Right atrium auricular region (tissue), 2 donors: ENCODE data around the gene VEGFB. TPM values are rescaled to one million over a fixed set of nuclear protein-coding genes. Genes with fewer than 3 reads are reported as not detected.

Experiments used
- DNase-seq: peaks from one replicate; pipeline ENCODE4 v3.0.0-alpha.2; 2019; ENCODE audit warnings: low spot score
- H3K27ac ChIP-seq, 2 donors: fragments of 200-600 bp; sonication (generic); 1 replicate in 1 of 2; 2 replicates in 1 of 2; pipeline ENCODE4 v1.5.1; 2016 to 2019
- H3K27me3 ChIP-seq, 2 donors: fragments of 200-600 bp; sonication (generic); one replicate each; pipeline versions ENCODE4 v1.5.1 to v1.6.0; 2017 to 2019
- H3K36me3 ChIP-seq: fragments of 200-600 bp; sonication (generic); one replicate; pipeline ENCODE4 v1.5.1; 2016
- H3K4me1 ChIP-seq, 2 donors: fragments of 200-600 bp; sonication (generic); one replicate each; pipeline versions ENCODE4 v1.5.1 to v1.6.0; 2017 to 2019
- H3K4me3 ChIP-seq, 2 donors: fragments of 200-600 bp; sonication (generic); 1 replicate in 1 of 2; 2 replicates in 1 of 2; pipeline ENCODE4 v1.5.1; 2017 to 2019; ENCODE audit warnings: mild to moderate bottlenecking in 1 of 2, moderate library complexity in 1 of 2
- H3K9me3 ChIP-seq, 2 donors: fragments of 200-600 bp; sonication (generic); one replicate each; pipeline ENCODE4 v1.5.1; 2019
- total RNA-seq, 2 donors: library from RNA; depleted of rRNA; stranded (reverse); fragments of >200 nt; gene quantifications; one replicate each; pipeline ENCODE4 v1.1.0, GENCODE V29; 2016
- TF ChIP-seq, protein P1 (sequence below), 2 donors: fragments of 200-600 bp; sonication (generic); IDR thresholded peaks; one replicate each; pipeline ENCODE4 v1.5.1; 2019; ENCODE audit warnings: antibody characterized with exemption in 2 of 2

The VEGFB gene
- total RNA-seq, 2 donors from 2014 or later: 153 to 201 TPM

GRCh38 chr11:64218628-64219353, 15.6 kb upstream of the VEGFB start:
- Histone ChIP-seq H3K27me3 (no peaks in the 10 kb centered on the region), H3K27ac (no peak overlapping the region), H3K9me3 (no peaks in the 10 kb centered on the region), H3K4me1 (no peaks in the 10 kb centered on the region), H3K36me3 (peaks cover 13% of the 10 kb centered on the region), H3K4me3 (no peak overlapping the region)
- DNase-seq: no peak
- TF ChIP-seq, protein P1, sequence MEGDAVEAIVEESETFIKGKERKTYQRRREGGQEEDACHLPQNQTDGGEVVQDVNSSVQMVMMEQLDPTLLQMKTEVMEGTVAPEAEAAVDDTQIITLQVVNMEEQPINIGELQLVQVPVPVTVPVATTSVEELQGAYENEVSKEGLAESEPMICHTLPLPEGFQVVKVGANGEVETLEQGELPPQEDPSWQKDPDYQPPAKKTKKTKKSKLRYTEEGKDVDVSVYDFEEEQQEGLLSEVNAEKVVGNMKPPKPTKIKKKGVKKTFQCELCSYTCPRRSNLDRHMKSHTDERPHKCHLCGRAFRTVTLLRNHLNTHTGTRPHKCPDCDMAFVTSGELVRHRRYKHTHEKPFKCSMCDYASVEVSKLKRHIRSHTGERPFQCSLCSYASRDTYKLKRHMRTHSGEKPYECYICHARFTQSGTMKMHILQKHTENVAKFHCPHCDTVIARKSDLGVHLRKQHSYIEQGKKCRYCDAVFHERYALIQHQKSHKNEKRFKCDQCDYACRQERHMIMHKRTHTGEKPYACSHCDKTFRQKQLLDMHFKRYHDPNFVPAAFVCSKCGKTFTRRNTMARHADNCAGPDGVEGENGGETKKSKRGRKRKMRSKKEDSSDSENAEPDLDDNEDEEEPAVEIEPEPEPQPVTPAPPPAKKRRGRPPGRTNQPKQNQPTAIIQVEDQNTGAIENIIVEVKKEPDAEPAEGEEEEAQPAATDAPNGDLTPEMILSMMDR (IDR thresholded peaks at IDR 0.05): no peak

- Histone ChIP-seq H3K4me1 (no peaks in the 10 kb centered on the region), H3K27ac (no peak overlapping the region), H3K27me3 (no peaks in the 10 kb centered on the region), H3K9me3 (no peaks in the 10 kb centered on the region), H3K36me3 (peaks cover 17% of the 10 kb centered on the region), H3K4me3 (no peak overlapping the region)
- TF ChIP-seq, protein P1 (IDR thresholded peaks at IDR 0.05): no peak
- DNase-seq: no peak
Measured at GRCh38 chr11:64219354-64219684, 15.1 kb upstream of the VEGFB start.

DNA sequence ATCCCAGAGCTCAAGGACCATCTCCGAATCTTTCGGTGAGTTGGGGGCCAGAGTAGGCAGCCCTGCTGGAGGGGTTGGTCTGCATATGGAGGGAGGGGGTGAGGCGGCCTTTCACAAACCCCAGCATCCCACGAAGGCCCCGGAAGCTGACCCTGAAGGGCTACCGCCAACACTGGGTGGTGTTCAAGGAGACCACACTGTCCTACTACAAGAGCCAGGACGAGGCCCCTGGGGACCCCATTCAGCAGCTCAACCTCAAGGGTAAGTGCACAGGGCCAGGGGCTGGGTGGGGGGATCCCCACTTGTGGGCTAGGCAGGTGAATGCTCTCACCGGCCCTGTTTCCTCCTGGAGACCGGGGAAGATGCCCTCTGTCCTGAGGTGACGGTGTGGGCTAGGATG, 14.6 kb upstream of the VEGFB start:
- Histone ChIP-seq H3K27ac (no peak overlapping the region), H3K36me3 (peaks cover 17% of the 10 kb centered on the region), H3K27me3 (no peaks in the 10 kb centered on the region), H3K4me3 (no peak overlapping the region), H3K9me3 (no peaks in the 10 kb centered on the region), H3K4me1 (peaks cover 0 to under 1% of the 10 kb centered on the region in 2 donors)
- TF ChIP-seq, protein P1 (IDR thresholded peaks at IDR 0.05): no peak
- no peak for DNase-seq

DNA sequence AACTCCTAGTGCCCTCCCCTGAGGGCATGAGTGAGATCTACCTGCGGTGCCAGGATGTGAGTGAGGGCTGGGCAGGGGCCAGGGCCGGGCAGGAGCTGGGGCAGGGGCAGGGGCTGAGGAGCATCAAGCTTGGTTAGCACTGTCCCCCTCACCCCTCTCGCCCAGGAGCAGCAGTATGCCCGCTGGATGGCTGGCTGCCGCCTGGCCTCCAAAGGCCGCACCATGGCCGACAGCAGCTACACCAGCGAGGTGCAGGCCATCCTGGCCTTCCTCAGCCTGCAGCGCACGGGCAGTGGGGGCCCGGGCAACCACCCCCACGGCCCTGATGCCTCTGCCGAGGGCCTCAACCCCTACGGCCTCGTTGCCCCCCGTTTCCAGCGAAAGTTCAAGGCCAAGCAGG, 14.1 kb upstream of the VEGFB start:
- H3K4me1 ChIP-seq: peaks cover 0 to 6% of the 10 kb centered on the region in 2 donors
- no peak overlapping the region for H3K4me3 ChIP-seq
- H3K9me3 ChIP-seq: no peaks in the 10 kb centered on the region
- peaks cover 17% of the 10 kb centered on the region for H3K36me3 ChIP-seq
- no peak overlapping the region for H3K27ac ChIP-seq
- DNase-seq: no peak
- TF ChIP-seq, protein P1 (IDR thresholded peaks at IDR 0.05): no peak
- no peaks in the 10 kb centered on the region for H3K27me3 ChIP-seq

GRCh38 chr11:64220798-64221197, 13.6 kb upstream of the VEGFB start:
- H3K4me1 ChIP-seq: peaks cover 0 to 11% of the 10 kb centered on the region in 2 donors
- H3K36me3 ChIP-seq: peaks cover 17% of the 10 kb centered on the region
- no peaks in the 10 kb centered on the region for H3K9me3 ChIP-seq
- no peak overlapping the region for H3K27ac ChIP-seq
- TF ChIP-seq, protein P1 (IDR thresholded peaks at IDR 0.05): no peak
- no peak for DNase-seq
- H3K4me3 ChIP-seq: no peak overlapping the region
- H3K27me3 ChIP-seq: no peaks in the 10 kb centered on the region

- H3K36me3 ChIP-seq: peaks cover 17% of the 10 kb centered on the region
- TF ChIP-seq, protein P1 (IDR thresholded peaks at IDR 0.05): no peak
- H3K27ac ChIP-seq: no peak overlapping the region
Measured at GRCh38 chr11:64222651-64223000, 11.8 kb upstream of the VEGFB start.

More at GRCh38 chr11:64222651-64223000, 11.8 kb upstream of the VEGFB start:
- DNase-seq: no peak
- no peaks in the 10 kb centered on the region for H3K9me3 ChIP-seq
- no peaks in the 10 kb centered on the region for H3K27me3 ChIP-seq
- no peak overlapping the region for H3K4me3 ChIP-seq
- H3K4me1 ChIP-seq: peaks cover 0 to 25% of the 10 kb centered on the region in 2 donors
